NCI-H446 (cell line): Measurements from ENCODE around the gene SRPX.

Source experiments
- DNase-seq, 2 experiments: peaks; one replicate each; lab custom pipeline; 2025; lab: John Stamatoyannopoulos, UW

Gene SRPX

GRCh38 chrX:38220415-38221390, at the start of gene SRPX:
SRPX (minus strand) TSS chrX:38220871; CDS start chrX:38220792, 79 bp downstream.
- DNase-seq = peak in 1 of 2 experiments; percentile 28

DNA sequence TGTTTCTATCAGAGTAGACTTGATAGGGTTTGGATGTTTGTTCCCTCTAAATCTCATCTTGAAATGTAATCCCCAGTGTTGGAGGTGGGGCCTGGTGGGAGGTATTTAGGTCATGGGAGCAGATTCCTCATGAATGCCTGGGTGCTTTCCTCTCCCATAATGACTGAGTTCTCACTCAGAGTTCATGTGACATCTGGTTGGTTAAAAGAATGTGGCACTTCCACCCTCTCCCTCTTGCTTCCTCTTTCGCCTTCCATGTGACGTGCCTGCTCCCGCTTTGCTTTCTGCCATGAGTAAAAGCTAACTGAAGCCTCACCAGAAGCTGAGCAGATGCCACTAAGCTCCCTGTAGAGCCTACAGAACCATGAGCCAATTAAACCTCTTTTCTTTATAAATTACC, 47.3 kb upstream of the SRPX start:
- no peak for DNase-seq

- no peak for DNase-seq
Measured at GRCh38 chrX:38262715-38263620, 42.3 kb upstream of the SRPX start.

- peak in 1 of 2 experiments; percentile 28 for DNase-seq
Measured at GRCh38 chrX:38260231-38260630, 39.6 kb upstream of the SRPX start.

- no peak for DNase-seq
Measured at GRCh38 chrX:38256019-38256418, 35.3 kb upstream of the SRPX start.

DNA sequence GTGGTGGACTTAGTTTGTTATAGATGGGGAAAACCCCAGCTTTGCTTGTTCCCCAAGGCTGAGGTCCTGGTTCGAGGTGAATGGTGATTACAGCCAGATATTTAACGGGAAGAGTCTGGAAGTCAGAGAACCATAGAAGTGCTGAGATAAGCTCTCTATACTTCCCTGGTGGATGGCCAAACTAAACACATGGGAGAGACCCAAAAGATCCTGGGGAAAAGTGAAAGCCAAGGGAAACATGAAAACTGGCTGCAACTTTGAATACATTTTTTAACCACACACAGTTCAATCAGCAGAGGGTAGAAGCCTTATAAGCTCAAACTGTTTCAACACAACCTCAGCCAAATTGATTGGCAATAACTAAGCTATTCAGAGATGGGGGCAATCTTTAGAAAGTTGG, 29.3 kb upstream of the SRPX start:
- no peak for DNase-seq

GRCh38 chrX:38247051-38247450, 26.4 kb upstream of the SRPX start:
- DNase-seq = no peak

GRCh38 chrX:38240541-38240940, 19.9 kb upstream of the SRPX start:
- no peak for DNase-seq

- no peak for DNase-seq
Measured at GRCh38 chrX:38236901-38237615, 16.4 kb upstream of the SRPX start.

GRCh38 chrX:38233891-38234667, 13.4 kb upstream of the SRPX start:
- peak in 1 of 2 experiments; percentile 42 for DNase-seq

GRCh38 chrX:38232079-38232686, 11.5 kb upstream of the SRPX start:
- no peak for DNase-seq

DNA sequence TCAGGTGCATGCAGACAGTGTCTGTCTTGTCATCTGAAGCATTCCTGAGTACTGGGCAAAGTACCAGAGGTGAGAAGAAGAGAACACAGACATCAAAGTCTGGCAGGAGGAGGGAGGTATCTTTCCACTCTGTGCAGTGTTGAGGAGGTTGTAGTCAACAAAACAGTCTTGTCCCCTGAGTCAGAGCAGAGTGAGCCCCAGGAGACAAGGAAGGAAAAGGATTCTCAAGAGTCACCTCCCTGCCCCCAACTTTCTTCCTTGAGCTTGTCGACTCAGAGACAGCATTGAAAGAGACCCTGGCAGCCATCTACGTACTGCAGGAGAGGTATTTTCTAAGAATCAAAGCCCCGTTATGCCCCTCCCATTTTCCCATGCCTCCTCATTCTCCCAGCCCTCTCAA, 4.4 kb upstream of the SRPX start:
- no peak for DNase-seq

DNA sequence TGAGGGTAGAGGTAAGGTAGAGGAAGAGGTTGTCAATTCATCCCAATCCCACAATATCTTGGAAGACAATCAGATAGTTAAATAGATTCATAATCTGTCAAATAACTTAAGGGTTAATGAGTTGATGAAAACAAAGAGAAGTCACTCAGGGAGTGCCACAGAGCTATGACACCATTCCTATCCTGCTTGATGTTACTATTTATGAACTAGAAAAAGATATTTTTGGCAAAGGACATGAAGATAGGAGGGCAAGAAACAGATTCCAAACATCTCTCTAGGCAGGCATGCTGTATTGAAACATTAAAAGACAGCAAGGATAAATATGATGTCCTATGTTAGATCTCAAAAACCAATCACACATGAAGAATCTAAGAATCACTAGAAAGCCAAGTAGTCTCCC, 3.5 kb upstream of the SRPX start:
- no peak for DNase-seq

DNA sequence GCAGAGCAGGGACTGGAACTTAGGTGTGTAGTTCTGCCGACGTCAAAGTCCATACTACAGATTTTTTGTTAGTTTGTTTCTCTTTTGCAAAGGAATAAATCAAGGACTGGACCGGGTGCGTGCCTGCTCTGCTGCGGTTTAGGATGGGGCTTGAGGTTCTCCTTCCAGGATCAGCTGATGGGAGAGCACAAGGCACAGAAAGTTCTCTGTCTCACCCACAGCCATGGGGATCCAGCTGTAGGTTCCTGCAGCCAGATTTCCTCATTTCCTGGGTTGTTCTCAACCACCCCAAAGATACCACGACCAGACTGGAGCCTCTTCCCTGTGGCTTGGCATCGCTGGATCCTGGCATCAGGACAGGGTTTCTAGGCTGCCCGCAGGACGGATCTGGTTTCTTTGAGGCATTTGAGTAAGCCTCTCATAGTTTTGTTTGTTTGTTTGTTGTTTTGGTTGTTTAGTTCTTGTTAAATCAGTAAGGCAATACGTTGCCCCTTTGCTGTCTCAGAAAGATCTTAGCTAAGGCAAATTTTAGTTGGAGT, 789 bp upstream of the SRPX start:
- no peak for DNase-seq

- DNase-seq = peak in 1 of 2 experiments; percentile 42
Measured at GRCh38 chrX:38220024-38220414, 652 bp downstream of the SRPX start.

GRCh38 chrX:38216642-38217041, 4.0 kb downstream of the SRPX start:
- DNase-seq = no peak

DNA sequence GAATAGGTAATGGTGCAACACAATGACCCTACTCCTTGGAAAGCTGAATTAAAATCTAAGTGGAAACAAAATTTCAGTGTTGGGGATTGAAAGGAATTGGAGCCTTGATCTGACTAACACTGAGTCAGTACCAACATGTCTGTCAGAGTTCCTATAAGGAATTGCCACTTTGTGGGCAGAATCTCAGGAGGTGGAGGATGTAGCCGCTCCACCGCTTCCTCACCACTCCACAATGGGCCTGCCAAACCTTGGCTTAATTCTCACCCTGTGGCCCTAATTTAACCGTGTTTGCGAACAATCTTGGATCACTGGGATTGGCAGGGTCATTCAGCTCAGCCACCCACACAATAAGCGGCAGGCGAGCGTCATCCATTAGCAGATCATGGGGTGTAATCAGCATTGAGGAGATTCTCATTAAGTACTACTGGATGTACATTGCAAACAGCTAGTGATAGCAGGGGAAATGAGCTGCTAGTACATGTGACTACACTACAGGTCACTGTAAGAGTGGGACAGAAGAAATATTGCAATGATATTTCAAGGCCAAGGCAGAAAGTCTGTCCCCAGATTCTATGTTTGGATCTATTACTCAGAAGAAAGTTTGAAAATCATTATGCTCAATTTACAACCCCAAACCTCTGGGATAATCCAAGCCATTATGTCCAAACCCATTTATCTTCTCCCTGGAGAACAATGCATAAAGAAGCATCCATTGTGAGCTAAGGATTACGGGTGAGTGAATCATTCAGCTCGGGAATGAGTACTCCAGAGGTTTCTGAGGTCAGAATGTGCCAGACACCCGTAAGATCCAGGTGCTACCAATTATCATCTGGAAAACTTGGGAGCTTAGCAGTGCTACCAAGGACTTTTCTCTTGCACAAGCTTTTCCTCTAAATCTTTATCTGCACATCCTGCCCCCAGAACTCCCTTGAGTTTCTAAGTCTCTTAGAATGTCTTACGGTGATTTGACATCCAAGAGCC, 5.8 kb downstream of the SRPX start:
- DNase-seq = no peak

DNA sequence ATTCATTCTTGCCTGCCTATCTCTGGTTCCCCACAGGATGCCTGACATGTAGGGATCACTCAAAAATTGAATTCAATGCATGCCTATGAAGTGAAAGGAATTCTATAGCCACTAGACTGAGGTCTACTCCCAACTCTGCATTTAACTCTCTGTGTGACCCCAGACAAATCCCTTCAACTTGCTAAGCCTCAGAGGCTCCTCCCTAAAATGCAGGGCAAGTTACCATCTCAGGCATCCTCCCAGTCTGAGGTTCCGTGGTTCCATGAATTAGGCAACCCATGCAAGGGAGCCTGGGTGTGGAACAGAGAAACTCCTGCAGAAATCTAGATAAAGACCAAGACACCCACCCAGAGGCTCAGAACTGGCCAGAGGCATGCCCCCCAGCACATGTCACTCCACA, 6.6 kb downstream of the SRPX start:
- DNase-seq = no peak
